Memory B cell (primary cell): ENCODE measurements around the gene ARHGAP8.

Experiments
- ATAC-seq: fragments of 150-1000 bp; cut with Tn5 transposase; 2 replicates; pipeline ENCODE4 v1.10.0; 2021; ENCODE audit warnings: low read depth, mild to moderate bottlenecking, moderate library complexity
- DNase-seq, 2 donors: peaks; one replicate each; pipeline ENCODE4 v3.0.0; 2022; ENCODE audit warnings: low spot score in 2 of 2
- H3K27ac Mint-ChIP-seq: one replicate; pipeline ENCODE4 v1.8.0; 2022; ENCODE audit warnings: mild to moderate bottlenecking, moderate library complexity, mixed read lengths
- H3K27me3 Mint-ChIP-seq: one replicate; pipeline ENCODE4 v1.8.0; 2022; ENCODE audit warnings: mixed read lengths
- H3K36me3 Mint-ChIP-seq: one replicate; pipeline ENCODE4 v1.8.0; 2022; ENCODE audit warnings: mild to moderate bottlenecking, mixed read lengths
- H3K4me1 Mint-ChIP-seq: one replicate; pipeline ENCODE4 v1.8.0; 2022; ENCODE audit warnings: mixed read lengths
- H3K4me3 Mint-ChIP-seq: one replicate; pipeline ENCODE4 v1.8.0; 2022; ENCODE audit warnings: mild to moderate bottlenecking, moderate library complexity, mixed read lengths
- H3K9me3 Mint-ChIP-seq: one replicate; pipeline ENCODE4 v1.8.0; 2022; ENCODE audit warnings: mixed read lengths

Gene ARHGAP8

GRCh38 chr22:44819966-44820631 lies 67.7 kb downstream of the ARHGAP8 start:
- H3K27me3 Mint-ChIP-seq: peaks cover 8% of the 10 kb centered on the region
- no peaks in the 10 kb centered on the region for H3K4me1 Mint-ChIP-seq
- H3K27ac Mint-ChIP-seq: no peak overlapping the region
- ATAC-seq (no peak), DNase-seq (no peak)
- H3K4me3 Mint-ChIP-seq: no peak overlapping the region
- H3K9me3 Mint-ChIP-seq: no peaks in the 10 kb centered on the region
- no peaks in the 10 kb centered on the region for H3K36me3 Mint-ChIP-seq

- Mint-ChIP-seq H3K27me3 (peaks cover 12% of the 10 kb centered on the region), H3K36me3 (no peaks in the 10 kb centered on the region), H3K4me1 (no peaks in the 10 kb centered on the region), H3K4me3 (no peak overlapping the region), H3K27ac (no peak overlapping the region), H3K9me3 (no peaks in the 10 kb centered on the region)
- ATAC-seq (no peak), DNase-seq (no peak)
These were observed 69.5 kb downstream of the ARHGAP8 start for GRCh38 chr22:44821741-44822475.

GRCh38 chr22:44822534-44822933 lies 70.2 kb downstream of the ARHGAP8 start:
- H3K4me3 Mint-ChIP-seq: no peak overlapping the region
- no peaks in the 10 kb centered on the region for H3K36me3 Mint-ChIP-seq
- no peaks in the 10 kb centered on the region for H3K9me3 Mint-ChIP-seq
- H3K27me3 Mint-ChIP-seq: peaks cover 14% of the 10 kb centered on the region
- H3K27ac Mint-ChIP-seq: no peak overlapping the region
- no peaks in the 10 kb centered on the region for H3K4me1 Mint-ChIP-seq
- no peak for ATAC-seq
- no peak for DNase-seq

- ATAC-seq: no peak
- H3K27ac Mint-ChIP-seq: no peak overlapping the region
These were observed 71.0 kb downstream of the ARHGAP8 start for GRCh38 chr22:44823396-44823795.

GRCh38 chr22:44823806-44824205 lies 71.4 kb downstream of the ARHGAP8 start:
- Mint-ChIP-seq H3K4me1 (peaks cover 3% of the 10 kb centered on the region), H3K27me3 (peaks cover 15% of the 10 kb centered on the region), H3K9me3 (no peaks in the 10 kb centered on the region), H3K36me3 (no peaks in the 10 kb centered on the region), H3K4me3 (no peak overlapping the region), H3K27ac (no peak overlapping the region)
- DNase-seq (no peak), ATAC-seq (no peak)

More at GRCh38 chr22:44823396-44823795, 71.0 kb downstream of the ARHGAP8 start:
- Mint-ChIP-seq H3K4me1 (peaks cover 3% of the 10 kb centered on the region), H3K36me3 (no peaks in the 10 kb centered on the region), H3K27me3 (peaks cover 15% of the 10 kb centered on the region), H3K9me3 (no peaks in the 10 kb centered on the region), H3K4me3 (no peak overlapping the region)
- DNase-seq: no peak

- no peak overlapping the region for H3K27ac Mint-ChIP-seq
- no peak overlapping the region for H3K4me3 Mint-ChIP-seq
- H3K36me3 Mint-ChIP-seq: no peaks in the 10 kb centered on the region
- no peaks in the 10 kb centered on the region for H3K9me3 Mint-ChIP-seq
- DNase-seq (no peak), ATAC-seq (no peak)
- peaks cover 15% of the 10 kb centered on the region for H3K27me3 Mint-ChIP-seq
- H3K4me1 Mint-ChIP-seq: peaks cover 3% of the 10 kb centered on the region
These were observed 71.9 kb downstream of the ARHGAP8 start for GRCh38 chr22:44824271-44824670.

GRCh38 chr22:44825310-44826150 lies 73.2 kb downstream of the ARHGAP8 start:
- Mint-ChIP-seq H3K9me3 (no peaks in the 10 kb centered on the region), H3K27ac (no peak overlapping the region), H3K4me1 (peaks cover 3% of the 10 kb centered on the region), H3K36me3 (no peaks in the 10 kb centered on the region), H3K27me3 (peaks cover 15% of the 10 kb centered on the region), H3K4me3 (no peak overlapping the region)
- DNase-seq: no peak
- ATAC-seq: no peak

GRCh38 chr22:44827666-44828190 lies 75.4 kb downstream of the ARHGAP8 start:
- peaks cover 4% of the 10 kb centered on the region for H3K9me3 Mint-ChIP-seq
- DNase-seq (no peak), ATAC-seq (no peak)
- peaks cover 15% of the 10 kb centered on the region for H3K27me3 Mint-ChIP-seq
- H3K4me3 Mint-ChIP-seq: no peak overlapping the region
- H3K36me3 Mint-ChIP-seq: peaks cover 2% of the 10 kb centered on the region
- peaks cover 3% of the 10 kb centered on the region for H3K4me1 Mint-ChIP-seq
- no peak overlapping the region for H3K27ac Mint-ChIP-seq

- peaks cover 4% of the 10 kb centered on the region for H3K9me3 Mint-ChIP-seq
- H3K36me3 Mint-ChIP-seq: peaks cover 2% of the 10 kb centered on the region
- peaks cover 3% of the 10 kb centered on the region for H3K4me1 Mint-ChIP-seq
- no peak overlapping the region for H3K4me3 Mint-ChIP-seq
- peaks cover 12% of the 10 kb centered on the region for H3K27me3 Mint-ChIP-seq
- DNase-seq: no peak
- ATAC-seq: no peak
- no peak overlapping the region for H3K27ac Mint-ChIP-seq
These were observed 75.8 kb downstream of the ARHGAP8 start for GRCh38 chr22:44828193-44828592.

- Mint-ChIP-seq H3K27me3 (peaks cover 3% of the 10 kb centered on the region), H3K27ac (no peak overlapping the region), H3K36me3 (peaks cover 5% of the 10 kb centered on the region), H3K4me3 (no peak overlapping the region), H3K9me3 (peaks cover 14% of the 10 kb centered on the region), H3K4me1 (peaks cover 3% of the 10 kb centered on the region)
- DNase-seq: no peak
- ATAC-seq: no peak
These were observed 79.5 kb downstream of the ARHGAP8 start for GRCh38 chr22:44831885-44832284.

GRCh38 chr22:44834065-44834464 lies 81.7 kb downstream of the ARHGAP8 start:
- Mint-ChIP-seq H3K36me3 (peaks cover 5% of the 10 kb centered on the region), H3K27me3 (no peaks in the 10 kb centered on the region), H3K9me3 (peaks cover 14% of the 10 kb centered on the region), H3K27ac (no peak overlapping the region), H3K4me3 (no peak overlapping the region), H3K4me1 (no peaks in the 10 kb centered on the region)
- DNase-seq (no peak), ATAC-seq (no peak)

GRCh38 chr22:44837481-44837880 lies 85.1 kb downstream of the ARHGAP8 start:
- H3K4me3 Mint-ChIP-seq: no peak overlapping the region
- H3K4me1 Mint-ChIP-seq: no peaks in the 10 kb centered on the region
- DNase-seq (no peak), ATAC-seq (no peak)
- H3K27me3 Mint-ChIP-seq: peaks cover 5% of the 10 kb centered on the region
- H3K36me3 Mint-ChIP-seq: peaks cover 5% of the 10 kb centered on the region
- H3K27ac Mint-ChIP-seq: no peak overlapping the region
- peaks cover 13% of the 10 kb centered on the region for H3K9me3 Mint-ChIP-seq

GRCh38 chr22:44838316-44839016 lies 86.1 kb downstream of the ARHGAP8 start:
- Mint-ChIP-seq H3K4me3 (no peak overlapping the region), H3K9me3 (peaks cover 10% of the 10 kb centered on the region), H3K4me1 (no peaks in the 10 kb centered on the region), H3K36me3 (peaks cover 3% of the 10 kb centered on the region), H3K27me3 (peaks cover 5% of the 10 kb centered on the region), H3K27ac (no peak overlapping the region)
- no peak for DNase-seq
- no peak for ATAC-seq
